HL-60 (cell line): ENCODE measurements around the gene PCSK7.

Experiments
- DNase-seq, 2 experiments: peaks; one replicate each; pipeline ENCODE4 v3.0.0-alpha.2; 2010 to 2020; ENCODE audit warnings: low read depth in 1 of 2, low spot score in 1 of 2
- H3K27ac ChIP-seq: fragments of 250-450 bp; sonication (Bioruptor Pico); replicated peaks from 2 replicates; pipeline ENCODE4 v1.5.1; 2020; ENCODE audit warnings: mild to moderate bottlenecking, moderate library complexity
- H3K27me3 ChIP-seq: fragments of 250-450 bp; sonication (Bioruptor Pico); 2 replicates; pipeline ENCODE4 v1.5.1; 2021; ENCODE audit warnings: mild to moderate bottlenecking, moderate library complexity; ENCODE audit not compliant: insufficient read depth, poor library complexity, severe bottlenecking
- H3K4me3 ChIP-seq: replicated peaks from 2 replicates; pipeline ENCODE4 v1.5.1; 2011; ENCODE audit warnings: mild to moderate bottlenecking, control low read depth, low read length; ENCODE audit not compliant: insufficient read depth
- GABPA ChIP-seq: IDR thresholded peaks from 2 replicates; pipeline ENCODE4 v1.6.1; 2012; ENCODE audit warnings: low read depth
- POLR2AphosphoS5 ChIP-seq: IDR thresholded peaks from 2 replicates; pipeline ENCODE4 v1.6.1; 2012; ENCODE audit warnings: low read depth
- SPI1 ChIP-seq: IDR thresholded peaks from 2 replicates; pipeline ENCODE4 v1.6.1; 2012; ENCODE audit warnings: low read depth, mild to moderate bottlenecking, borderline replicate concordance
- TF ChIP-seq, protein P1 (sequence below): IDR thresholded peaks from 2 replicates; pipeline ENCODE4 v1.6.1; 2012; ENCODE audit warnings: low read depth; ENCODE audit not compliant: insufficient replicate concordance
- TF ChIP-seq, protein P2 (sequence below): IDR thresholded peaks from one replicate; pipeline ENCODE4 v1.5.1; 2011; ENCODE audit warnings: low read length, control low read depth, inconsistent platforms; ENCODE audit not compliant: insufficient read depth

Gene PCSK7

DNA sequence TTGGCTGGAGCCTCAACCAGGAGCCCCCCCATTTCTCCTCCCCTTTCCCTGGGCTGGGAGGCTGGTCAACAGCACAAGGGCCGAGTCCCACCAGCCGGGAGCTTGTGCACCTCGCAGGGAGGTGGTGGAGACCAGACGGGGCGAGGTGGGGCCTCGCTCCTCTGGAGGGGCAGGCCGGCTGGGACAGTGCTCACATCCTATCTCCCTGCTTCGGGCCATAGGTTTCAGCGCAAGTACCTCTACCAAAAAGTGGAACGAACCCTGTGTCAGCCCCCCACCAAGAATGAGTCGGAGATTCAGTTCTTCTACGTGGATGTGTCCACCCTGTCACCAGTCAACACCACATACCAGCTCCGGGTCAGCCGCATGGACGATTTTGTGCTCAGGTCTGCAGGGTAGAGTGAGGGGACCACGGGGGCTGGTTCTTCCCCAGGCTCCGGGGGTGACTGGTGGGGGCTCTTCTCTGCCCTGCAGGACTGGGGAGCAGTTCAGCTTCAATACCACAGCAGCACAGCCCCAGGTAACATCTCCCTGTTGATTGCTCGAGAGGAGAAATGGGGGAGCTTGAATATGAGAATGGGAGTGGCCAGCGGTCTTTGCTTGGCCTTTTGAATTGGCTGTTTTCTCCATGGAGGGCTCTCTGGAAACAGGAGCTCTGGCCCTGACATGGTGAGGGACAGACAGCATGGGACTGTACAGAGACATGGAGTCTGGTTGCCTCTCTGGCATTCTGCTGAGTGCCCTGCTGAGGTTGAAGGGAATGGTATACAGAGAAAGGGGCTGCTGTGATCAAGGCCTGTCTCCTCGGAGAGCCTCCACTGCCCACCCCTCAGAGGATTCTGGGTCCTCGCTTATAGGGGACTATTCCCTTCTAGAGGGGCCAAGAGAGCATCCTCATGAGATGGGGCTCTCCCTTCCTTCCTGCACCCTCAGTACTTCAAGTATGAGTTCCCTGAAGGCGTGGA lies 50.0 kb downstream of the PCSK7 start:
- Histone ChIP-seq H3K27ac (no peak overlapping the region), H3K27me3 (no peaks in the 10 kb centered on the region), H3K4me3 (no peak overlapping the region)
- no peak for TF ChIP-seq SPI1
- no peak for DNase-seq

DNA sequence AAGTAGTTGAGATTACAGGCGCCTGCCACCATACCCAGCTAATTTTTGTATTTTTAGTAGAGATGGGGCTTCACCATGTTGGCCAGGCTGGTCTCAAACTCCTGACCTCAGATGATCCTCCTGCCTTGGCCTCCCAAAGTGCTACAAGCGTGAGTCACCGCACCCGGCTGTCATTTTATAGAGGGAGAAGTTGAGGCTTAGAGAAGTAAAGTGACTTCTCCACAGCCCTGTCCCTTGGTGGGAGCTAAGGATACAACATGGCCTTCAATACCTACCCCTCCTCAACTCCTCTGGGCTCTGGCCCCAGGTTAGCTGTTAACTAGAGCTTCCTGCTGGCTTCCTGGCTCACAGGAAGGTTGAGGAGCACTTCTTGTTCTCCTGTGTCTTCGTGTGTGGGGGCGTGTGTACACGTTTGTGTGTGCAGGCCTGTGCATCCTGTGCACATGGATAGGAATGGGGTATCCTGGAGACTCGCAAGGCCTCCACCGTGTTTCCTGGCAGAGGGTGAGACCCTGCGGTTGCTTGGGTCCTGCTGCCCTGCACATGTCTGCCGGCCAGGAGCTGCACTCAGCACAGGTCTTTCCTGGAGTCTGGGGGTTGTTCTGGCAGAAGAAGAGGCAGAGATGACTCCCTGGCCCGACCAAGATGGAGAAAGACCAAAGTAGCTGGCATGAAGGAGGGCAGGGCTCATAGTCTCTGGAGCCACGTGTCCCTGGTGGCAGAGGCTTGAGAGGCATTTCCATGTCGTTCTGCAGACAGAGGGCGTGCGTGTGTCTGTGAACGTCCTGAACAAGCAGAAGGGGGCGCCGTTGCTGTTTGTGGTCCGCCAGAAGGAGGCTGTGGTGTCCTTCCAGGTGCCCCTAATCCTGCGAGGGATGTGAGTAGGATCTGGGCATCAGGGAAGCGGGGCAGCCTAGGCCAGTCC lies 51.0 kb downstream of the PCSK7 start:
- peak; percentile 76 to 83 for DNase-seq
- TF ChIP-seq POLR2AphosphoS5: no peak
- TF ChIP-seq, protein P1, sequence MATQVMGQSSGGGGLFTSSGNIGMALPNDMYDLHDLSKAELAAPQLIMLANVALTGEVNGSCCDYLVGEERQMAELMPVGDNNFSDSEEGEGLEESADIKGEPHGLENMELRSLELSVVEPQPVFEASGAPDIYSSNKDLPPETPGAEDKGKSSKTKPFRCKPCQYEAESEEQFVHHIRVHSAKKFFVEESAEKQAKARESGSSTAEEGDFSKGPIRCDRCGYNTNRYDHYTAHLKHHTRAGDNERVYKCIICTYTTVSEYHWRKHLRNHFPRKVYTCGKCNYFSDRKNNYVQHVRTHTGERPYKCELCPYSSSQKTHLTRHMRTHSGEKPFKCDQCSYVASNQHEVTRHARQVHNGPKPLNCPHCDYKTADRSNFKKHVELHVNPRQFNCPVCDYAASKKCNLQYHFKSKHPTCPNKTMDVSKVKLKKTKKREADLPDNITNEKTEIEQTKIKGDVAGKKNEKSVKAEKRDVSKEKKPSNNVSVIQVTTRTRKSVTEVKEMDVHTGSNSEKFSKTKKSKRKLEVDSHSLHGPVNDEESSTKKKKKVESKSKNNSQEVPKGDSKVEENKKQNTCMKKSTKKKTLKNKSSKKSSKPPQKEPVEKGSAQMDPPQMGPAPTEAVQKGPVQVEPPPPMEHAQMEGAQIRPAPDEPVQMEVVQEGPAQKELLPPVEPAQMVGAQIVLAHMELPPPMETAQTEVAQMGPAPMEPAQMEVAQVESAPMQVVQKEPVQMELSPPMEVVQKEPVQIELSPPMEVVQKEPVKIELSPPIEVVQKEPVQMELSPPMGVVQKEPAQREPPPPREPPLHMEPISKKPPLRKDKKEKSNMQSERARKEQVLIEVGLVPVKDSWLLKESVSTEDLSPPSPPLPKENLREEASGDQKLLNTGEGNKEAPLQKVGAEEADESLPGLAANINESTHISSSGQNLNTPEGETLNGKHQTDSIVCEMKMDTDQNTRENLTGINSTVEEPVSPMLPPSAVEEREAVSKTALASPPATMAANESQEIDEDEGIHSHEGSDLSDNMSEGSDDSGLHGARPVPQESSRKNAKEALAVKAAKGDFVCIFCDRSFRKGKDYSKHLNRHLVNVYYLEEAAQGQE: no peak
- no peak for TF ChIP-seq SPI1
- TF ChIP-seq, protein P2, sequence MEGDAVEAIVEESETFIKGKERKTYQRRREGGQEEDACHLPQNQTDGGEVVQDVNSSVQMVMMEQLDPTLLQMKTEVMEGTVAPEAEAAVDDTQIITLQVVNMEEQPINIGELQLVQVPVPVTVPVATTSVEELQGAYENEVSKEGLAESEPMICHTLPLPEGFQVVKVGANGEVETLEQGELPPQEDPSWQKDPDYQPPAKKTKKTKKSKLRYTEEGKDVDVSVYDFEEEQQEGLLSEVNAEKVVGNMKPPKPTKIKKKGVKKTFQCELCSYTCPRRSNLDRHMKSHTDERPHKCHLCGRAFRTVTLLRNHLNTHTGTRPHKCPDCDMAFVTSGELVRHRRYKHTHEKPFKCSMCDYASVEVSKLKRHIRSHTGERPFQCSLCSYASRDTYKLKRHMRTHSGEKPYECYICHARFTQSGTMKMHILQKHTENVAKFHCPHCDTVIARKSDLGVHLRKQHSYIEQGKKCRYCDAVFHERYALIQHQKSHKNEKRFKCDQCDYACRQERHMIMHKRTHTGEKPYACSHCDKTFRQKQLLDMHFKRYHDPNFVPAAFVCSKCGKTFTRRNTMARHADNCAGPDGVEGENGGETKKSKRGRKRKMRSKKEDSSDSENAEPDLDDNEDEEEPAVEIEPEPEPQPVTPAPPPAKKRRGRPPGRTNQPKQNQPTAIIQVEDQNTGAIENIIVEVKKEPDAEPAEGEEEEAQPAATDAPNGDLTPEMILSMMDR: peak; percentile 67
- TF ChIP-seq GABPA: no peak
- no peak overlapping the region for H3K27ac ChIP-seq
- H3K27me3 ChIP-seq: no peaks in the 10 kb centered on the region
- no peak overlapping the region for H3K4me3 ChIP-seq

DNA sequence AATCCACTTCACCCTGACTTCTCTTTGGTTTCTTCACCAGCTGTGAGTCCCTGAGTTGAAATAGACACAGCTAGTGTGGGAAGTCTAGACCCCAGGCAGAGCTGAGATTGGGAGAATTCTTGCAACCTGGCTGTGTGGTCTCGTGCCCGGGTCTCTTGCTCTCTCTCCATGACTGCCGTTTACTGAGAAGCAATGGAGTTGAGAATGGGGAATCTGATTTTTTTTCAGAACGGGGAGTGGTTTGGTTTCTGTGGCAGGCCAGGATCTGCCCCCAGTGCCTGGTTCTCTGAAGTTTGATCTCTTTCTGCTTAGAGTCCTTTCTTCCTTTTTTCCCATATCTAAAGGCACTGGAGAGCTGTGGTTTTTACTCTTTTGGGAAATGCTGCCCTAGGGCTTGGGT lies 51.9 kb downstream of the PCSK7 start:
- TF ChIP-seq, protein P1: no peak
- TF ChIP-seq POLR2AphosphoS5 (no peak), GABPA (no peak)
- TF ChIP-seq, protein P2: no peak
- Histone ChIP-seq H3K27me3 (no peaks in the 10 kb centered on the region), H3K4me3 (peak overlapping the region; percentile 65; the same call in 1 of the 2 replicates), H3K27ac (no peak overlapping the region)
- peak in 1 of 2 experiments; percentile 9 for DNase-seq
